Panc1 (cell line): ENCODE results near the gene PPARGC1A. TPM values are rescaled to one million over a fixed set of nuclear protein-coding genes. Genes with fewer than 3 reads are reported as not detected.

Experiments
- ATAC-seq: fragments of 200-7000 bp; cut with Tn5 transposase; 2 replicates; pipeline ENCODE4 v1.9.1; 2020; ENCODE audit warnings: mild to moderate bottlenecking, moderate library complexity
- BruUV-seq: library from RNA; stranded (reverse); fragments of 400-500 nt; replicated peaks from 2 replicates; lab custom pipeline; 2021; lab: Mats Ljungman, UMichigan
- CTCF ChIA-PET: fragments of 300-600 bp; sonication (Branson Sonifier 250); formaldehyde crosslinking; loops from one replicate; lab custom pipeline; 2022; ENCODE audit warnings: antibody characterized with exemption; lab: Charles Lee
- POLR2A ChIA-PET: fragments of 300-600 bp; sonication (Branson Sonifier 250); formaldehyde crosslinking; loops from one replicate; lab custom pipeline; 2022; ENCODE audit warnings: antibody characterized with exemption; lab: Charles Lee
- DNase-seq: peaks from one replicate; pipeline ENCODE4 v3.0.0-alpha.2; 2010; ENCODE audit warnings: low read depth, low spot score
- H3K27ac ChIP-seq: 2 replicates; pipeline ENCODE4 v1.5.1; 2011; ENCODE audit warnings: mild to moderate bottlenecking, low read length, inconsistent platforms
- H3K27me3 ChIP-seq: fragments of 200-500 bp; sonication (Bioruptor generic); 2 replicates; pipeline ENCODE4 v1.6.0; 2014; ENCODE audit warnings: low read length, inconsistent platforms; ENCODE audit not compliant: control insufficient read depth, insufficient read depth
- H3K36me3 ChIP-seq: fragments of 200-500 bp; sonication (Bioruptor generic); 2 replicates; pipeline ENCODE4 v1.5.1; 2014; ENCODE audit warnings: inconsistent platforms, mild to moderate bottlenecking, low read length, moderate library complexity; ENCODE audit not compliant: control insufficient read depth, insufficient read depth
- H3K4me1 ChIP-seq: 2 replicates; pipeline ENCODE4 v1.5.1; 2011; ENCODE audit warnings: inconsistent platforms, mild to moderate bottlenecking, low read length, moderate library complexity; ENCODE audit not compliant: control insufficient read depth, insufficient read depth
- H3K4me3 ChIP-seq, 2 experiments: 2 replicates each; pipeline ENCODE4 v1.5.1; 2011 to 2012; ENCODE audit warnings: low read depth in 2 of 2, low read length in 2 of 2, mild to moderate bottlenecking in 2 of 2, inconsistent platforms in 1 of 2, moderate library complexity in 1 of 2
- H3K9me3 ChIP-seq: fragments of 200-500 bp; sonication (Bioruptor generic); 2 replicates; pipeline ENCODE4 v1.5.1; 2014; ENCODE audit warnings: low read depth, mild to moderate bottlenecking, inconsistent platforms, low read length, moderate library complexity; ENCODE audit not compliant: control insufficient read depth, insufficient read depth
- POLR2AphosphoS5 ChIP-seq: IDR thresholded peaks from 2 replicates; pipeline ENCODE4 v1.6.1; 2012; ENCODE audit warnings: mild to moderate bottlenecking, low read depth, low read length, moderate library complexity
- SIN3A ChIP-seq: IDR thresholded peaks from 2 replicates; pipeline ENCODE4 v1.6.1; 2012; ENCODE audit warnings: low read depth, mild to moderate bottlenecking, low read length, moderate library complexity, borderline replicate concordance; ENCODE audit not compliant: insufficient read depth
- TCF7L2 ChIP-seq: IDR thresholded peaks from 2 replicates; pipeline ENCODE4 v1.6.1; 2011; ENCODE audit warnings: mild to moderate bottlenecking, low read depth, low read length, inconsistent platforms
- in situ Hi-C: cut with HindIII; loops from 2 replicates; pipeline ENCODE4 v1.10.0; 2016; ENCODE audit warnings: low sequenced_read_pairs, low pct_unique_long_range_greater_than_20kb
- intact Hi-C: fragments of 100-400 bp; cut with micrococcal nuclease; formaldehyde crosslinking; loops from one replicate; pipeline ENCODE4 v1.10.0; 2022; ENCODE audit not compliant: unreplicated experiment
- total RNA-seq: library from RNA; stranded (reverse); gene quantifications from one replicate; pipeline ENCODE4 v1.2.1, GENCODE V29; 2021; ENCODE audit not compliant: unreplicated experiment
- TF ChIP-seq, protein P1 (sequence below), 2 experiments: IDR thresholded peaks; 2 replicates each; pipeline ENCODE4 v1.6.1; 2011 to 2012; ENCODE audit warnings: low read depth in 2 of 2, control low read depth in 1 of 2, low read length in 1 of 2, mild to moderate bottlenecking in 1 of 2, moderate library complexity in 1 of 2; ENCODE audit not compliant: insufficient read depth in 1 of 2
- TF ChIP-seq, protein P2 (sequence below): fragments of 450-650 bp; IDR thresholded peaks from 2 replicates; pipeline ENCODE4 v1.5.1; 2017; ENCODE audit warnings: mild to moderate bottlenecking

Gene PPARGC1A
- total RNA-seq, 1 experiment from 2014 or later: 0.59 TPM

DNA sequence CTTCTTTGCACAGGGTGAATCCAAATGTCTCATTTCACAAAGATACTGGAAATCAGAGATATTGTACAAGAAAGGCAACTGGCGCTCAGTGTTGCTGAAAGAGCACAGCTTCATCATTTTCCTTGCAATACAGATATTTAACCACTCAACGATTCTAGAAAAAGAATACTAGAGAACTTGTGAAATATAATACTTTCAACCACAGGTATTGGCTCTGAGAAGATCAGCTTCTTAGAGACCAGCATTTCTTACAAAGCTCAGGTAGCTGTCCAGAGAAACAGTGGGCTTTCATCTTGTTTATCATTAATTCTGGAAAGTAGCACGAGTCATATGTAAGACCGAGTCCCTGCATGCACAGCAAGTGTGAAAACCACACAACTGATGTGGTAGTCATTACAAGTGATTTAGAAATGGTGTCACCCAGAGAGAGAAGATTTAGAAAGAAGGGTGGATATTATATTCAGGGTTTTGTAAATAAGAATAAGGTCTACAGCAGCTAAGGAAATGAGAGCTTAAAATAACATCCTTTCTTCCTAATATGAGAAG lies 7.8 kb upstream of the PPARGC1A start:
- Histone ChIP-seq H3K4me3 (no peak overlapping the region), H3K9me3 (no peaks in the 10 kb centered on the region), H3K4me1 (no peaks in the 10 kb centered on the region), H3K36me3 (no peaks in the 10 kb centered on the region), H3K27ac (no peak overlapping the region), H3K27me3 (no peaks in the 10 kb centered on the region)
- in situ Hi-C loops (no loop called here), intact Hi-C loops (no loop called here)
- DNase-seq (no peak), ATAC-seq (no peak)
- ChIA-PET CTCF (no interaction called here), POLR2A (no interaction called here)
- TF ChIP-seq TCF7L2 (no peak), POLR2AphosphoS5 (no peak)
- BruUV-seq: no TSS peak

DNA sequence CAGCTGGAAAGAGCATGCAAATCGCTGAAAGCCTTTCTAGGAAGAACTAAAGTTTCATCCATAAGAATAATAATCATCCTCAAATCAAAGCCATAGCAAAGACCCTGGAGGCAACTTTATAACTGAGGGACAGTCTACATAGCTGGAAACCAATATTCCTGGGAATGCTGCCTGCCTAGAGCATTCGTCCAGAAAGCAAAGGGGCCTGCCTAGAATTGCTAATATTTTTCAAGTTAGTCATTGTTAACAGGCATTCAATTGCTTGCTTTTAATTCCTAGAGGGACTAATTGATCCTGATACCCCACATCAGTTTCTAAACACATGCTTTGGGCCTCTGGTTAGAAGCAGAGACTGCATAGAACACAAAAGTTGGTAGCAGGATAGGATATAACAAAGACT lies 4.2 kb upstream of the PPARGC1A start:
- Histone ChIP-seq H3K9me3 (no peaks in the 10 kb centered on the region), H3K27ac (no peak overlapping the region), H3K36me3 (no peaks in the 10 kb centered on the region), H3K27me3 (no peaks in the 10 kb centered on the region; the same call in 1 of the 2 replicates), H3K4me1 (no peaks in the 10 kb centered on the region), H3K4me3 (no peak overlapping the region)
- ATAC-seq: no peak
- CTCF ChIA-PET: no interaction called here
- in situ Hi-C loops: no loop called here
- TF ChIP-seq, protein P1, sequence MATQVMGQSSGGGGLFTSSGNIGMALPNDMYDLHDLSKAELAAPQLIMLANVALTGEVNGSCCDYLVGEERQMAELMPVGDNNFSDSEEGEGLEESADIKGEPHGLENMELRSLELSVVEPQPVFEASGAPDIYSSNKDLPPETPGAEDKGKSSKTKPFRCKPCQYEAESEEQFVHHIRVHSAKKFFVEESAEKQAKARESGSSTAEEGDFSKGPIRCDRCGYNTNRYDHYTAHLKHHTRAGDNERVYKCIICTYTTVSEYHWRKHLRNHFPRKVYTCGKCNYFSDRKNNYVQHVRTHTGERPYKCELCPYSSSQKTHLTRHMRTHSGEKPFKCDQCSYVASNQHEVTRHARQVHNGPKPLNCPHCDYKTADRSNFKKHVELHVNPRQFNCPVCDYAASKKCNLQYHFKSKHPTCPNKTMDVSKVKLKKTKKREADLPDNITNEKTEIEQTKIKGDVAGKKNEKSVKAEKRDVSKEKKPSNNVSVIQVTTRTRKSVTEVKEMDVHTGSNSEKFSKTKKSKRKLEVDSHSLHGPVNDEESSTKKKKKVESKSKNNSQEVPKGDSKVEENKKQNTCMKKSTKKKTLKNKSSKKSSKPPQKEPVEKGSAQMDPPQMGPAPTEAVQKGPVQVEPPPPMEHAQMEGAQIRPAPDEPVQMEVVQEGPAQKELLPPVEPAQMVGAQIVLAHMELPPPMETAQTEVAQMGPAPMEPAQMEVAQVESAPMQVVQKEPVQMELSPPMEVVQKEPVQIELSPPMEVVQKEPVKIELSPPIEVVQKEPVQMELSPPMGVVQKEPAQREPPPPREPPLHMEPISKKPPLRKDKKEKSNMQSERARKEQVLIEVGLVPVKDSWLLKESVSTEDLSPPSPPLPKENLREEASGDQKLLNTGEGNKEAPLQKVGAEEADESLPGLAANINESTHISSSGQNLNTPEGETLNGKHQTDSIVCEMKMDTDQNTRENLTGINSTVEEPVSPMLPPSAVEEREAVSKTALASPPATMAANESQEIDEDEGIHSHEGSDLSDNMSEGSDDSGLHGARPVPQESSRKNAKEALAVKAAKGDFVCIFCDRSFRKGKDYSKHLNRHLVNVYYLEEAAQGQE (IDR thresholded peaks at IDR 0.05; ENCODE audit: insufficient read depth in 1 of 2, low read depth in 2 of 2, low read length in 1 of 2): no peak
- TF ChIP-seq SIN3A (no peak), TCF7L2 (no peak), POLR2AphosphoS5 (no peak)
- TF ChIP-seq, protein P2, sequence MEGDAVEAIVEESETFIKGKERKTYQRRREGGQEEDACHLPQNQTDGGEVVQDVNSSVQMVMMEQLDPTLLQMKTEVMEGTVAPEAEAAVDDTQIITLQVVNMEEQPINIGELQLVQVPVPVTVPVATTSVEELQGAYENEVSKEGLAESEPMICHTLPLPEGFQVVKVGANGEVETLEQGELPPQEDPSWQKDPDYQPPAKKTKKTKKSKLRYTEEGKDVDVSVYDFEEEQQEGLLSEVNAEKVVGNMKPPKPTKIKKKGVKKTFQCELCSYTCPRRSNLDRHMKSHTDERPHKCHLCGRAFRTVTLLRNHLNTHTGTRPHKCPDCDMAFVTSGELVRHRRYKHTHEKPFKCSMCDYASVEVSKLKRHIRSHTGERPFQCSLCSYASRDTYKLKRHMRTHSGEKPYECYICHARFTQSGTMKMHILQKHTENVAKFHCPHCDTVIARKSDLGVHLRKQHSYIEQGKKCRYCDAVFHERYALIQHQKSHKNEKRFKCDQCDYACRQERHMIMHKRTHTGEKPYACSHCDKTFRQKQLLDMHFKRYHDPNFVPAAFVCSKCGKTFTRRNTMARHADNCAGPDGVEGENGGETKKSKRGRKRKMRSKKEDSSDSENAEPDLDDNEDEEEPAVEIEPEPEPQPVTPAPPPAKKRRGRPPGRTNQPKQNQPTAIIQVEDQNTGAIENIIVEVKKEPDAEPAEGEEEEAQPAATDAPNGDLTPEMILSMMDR: no peak
- POLR2A ChIA-PET: no interaction called here
- BruUV-seq: no TSS peak
- intact Hi-C loops: no loop called here
- no peak for DNase-seq

DNA sequence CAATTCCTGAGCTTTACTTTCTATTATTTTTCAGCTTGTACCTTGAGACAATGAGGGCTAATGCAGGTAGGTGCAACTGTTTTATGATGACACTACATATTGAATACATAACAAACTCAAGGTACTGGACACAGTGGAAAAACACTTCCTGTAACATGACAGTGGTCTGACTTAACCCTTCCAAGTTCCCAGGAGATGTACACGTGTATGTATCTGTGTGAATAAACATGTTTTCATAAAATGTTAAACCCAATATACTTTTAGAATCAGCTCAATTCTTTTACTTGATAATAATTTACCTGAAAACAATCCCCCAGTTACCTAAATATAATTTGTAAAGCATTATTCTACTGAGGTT lies 1.2 kb upstream of the PPARGC1A start:
- POLR2A ChIA-PET: no interaction called here
- BruUV-seq: no TSS peak
- TF ChIP-seq POLR2AphosphoS5 (no peak), TCF7L2 (no peak), SIN3A (no peak)
- TF ChIP-seq, protein P1 (IDR thresholded peaks at IDR 0.05; ENCODE audit: insufficient read depth in 1 of 2, low read depth in 2 of 2, low read length in 1 of 2): no peak
- TF ChIP-seq, protein P2: no peak

More for the DNA sequence above, 1.2 kb upstream of the PPARGC1A start:
- ATAC-seq (no peak), DNase-seq (no peak)
- Histone ChIP-seq H3K9me3 (no peaks in the 10 kb centered on the region), H3K36me3 (no peaks in the 10 kb centered on the region), H3K4me1 (no peaks in the 10 kb centered on the region), H3K27me3 (no peaks in the 10 kb centered on the region; the same call in 1 of the 2 replicates), H3K4me3 (no peak overlapping the region), H3K27ac (no peak overlapping the region)
- intact Hi-C loops: no loop called here
- in situ Hi-C loops: no loop called here
- CTCF ChIA-PET: no interaction called here
